Measurements from ENCODE around the gene RECK.
"Not testable (repeated sequence)": the region's sequence is repeated elsewhere in the genome, so short reads cannot be mapped to it uniquely, and the experiment has no call there.

RECK gene

DNA sequence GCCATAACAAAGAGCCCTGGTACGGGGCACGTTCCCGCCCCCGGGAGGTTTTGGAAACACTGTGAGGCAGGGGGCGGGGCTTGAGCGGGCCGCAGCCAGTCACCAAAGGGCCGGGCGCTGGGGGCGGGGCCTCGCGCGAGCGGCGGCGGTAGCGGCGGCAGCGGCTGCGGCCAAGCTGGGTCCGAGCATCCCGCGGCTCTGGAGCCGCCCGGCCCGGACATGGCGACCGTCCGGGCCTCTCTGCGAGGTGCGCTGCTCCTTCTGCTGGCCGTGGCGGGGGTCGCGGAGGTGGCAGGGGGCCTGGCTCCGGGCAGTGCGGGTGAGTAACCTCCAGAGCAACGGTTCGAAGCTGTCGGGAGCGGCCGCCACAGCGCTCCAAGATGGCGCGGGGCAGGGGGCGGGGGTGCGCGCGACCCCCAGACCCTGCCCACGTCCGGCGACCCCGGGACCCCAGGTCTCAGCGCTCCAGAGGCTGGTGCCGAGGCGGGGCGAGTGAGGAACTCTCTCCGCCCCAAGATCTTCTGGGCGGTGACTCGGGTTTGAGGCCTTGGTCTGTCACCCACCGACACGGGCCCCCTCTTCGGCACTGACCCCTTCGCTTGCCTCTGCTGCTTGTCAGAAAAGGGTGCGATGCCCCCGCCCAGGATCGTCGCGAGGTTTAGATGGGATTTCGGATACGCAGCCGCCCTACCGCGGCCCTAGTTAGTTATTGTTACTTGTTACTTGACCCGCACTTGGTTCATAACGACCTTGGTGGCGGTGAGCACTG lies at the start of gene RECK:
Gene RECK, plus strand, starts transcription at position 134 of the 769 bp plus-strand sequence. Its CDS starts 86 bp downstream, at position 220.
- Mint-ChIP-seq H3K27ac (peak within 1 kb of the TSS; percentile 79), H3K9me3 (no peaks in the 10 kb centered on the region), H3K4me1 (peaks cover 29% of the 10 kb centered on the region), H3K36me3 (no peaks in the 10 kb centered on the region), H3K4me3 (peak within 1 kb of the TSS; percentile 81)
- ATAC-seq = peak; percentile 96
- DNase-seq (ENCODE audit: low spot score in 2 of 2) = peak; percentile 83 to 91

GRCh38 chr9:35990155-35990554 lies 46.6 kb upstream of the RECK start:
- Mint-ChIP-seq H3K4me3 (no peak overlapping the region), H3K27ac (no peak overlapping the region), H3K4me1 (no peaks in the 10 kb centered on the region), H3K9me3 (no peaks in the 10 kb centered on the region), H3K36me3 (no peaks in the 10 kb centered on the region)
- no peak for DNase-seq (ENCODE audit: low spot score in 2 of 2)
- no peak for ATAC-seq

DNA sequence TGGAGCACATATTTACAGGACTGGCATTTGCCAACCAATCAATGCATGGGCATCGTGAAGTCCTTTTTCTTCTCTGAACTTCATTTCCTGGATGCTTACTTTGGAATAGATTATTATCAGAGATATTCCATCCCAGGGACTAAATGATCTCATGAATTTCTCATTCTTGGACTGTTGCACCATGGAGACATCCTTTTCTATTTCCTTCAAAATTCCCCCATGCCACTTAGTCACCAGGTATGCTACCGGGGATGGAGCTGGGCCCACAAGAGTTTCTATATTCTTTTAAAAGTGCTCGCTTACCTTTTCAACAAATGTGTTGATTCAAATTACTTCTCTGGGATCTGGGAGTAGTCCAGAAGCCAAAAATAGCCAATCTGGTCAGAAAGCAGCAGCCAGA lies 43.6 kb upstream of the RECK start:
- H3K4me3 Mint-ChIP-seq; H3K4me1 Mint-ChIP-seq; H3K9me3 Mint-ChIP-seq; H3K36me3 Mint-ChIP-seq; ATAC-seq; H3K27ac Mint-ChIP-seq; DNase-seq (ENCODE audit: low spot score in 2 of 2): not testable (repeated sequence)

GRCh38 chr9:35993976-35994720 lies 42.6 kb upstream of the RECK start:
- ATAC-seq (no peak), DNase-seq (ENCODE audit: low spot score in 2 of 2) (no peak)
- Mint-ChIP-seq H3K4me1 (no peaks in the 10 kb centered on the region), H3K27ac (no peak overlapping the region), H3K36me3 (no peaks in the 10 kb centered on the region), H3K9me3 (peaks cover 6% of the 10 kb centered on the region), H3K4me3 (no peak overlapping the region)

- peaks cover 6% of the 10 kb centered on the region for H3K9me3 Mint-ChIP-seq
- H3K4me1 Mint-ChIP-seq = no peaks in the 10 kb centered on the region
- ATAC-seq = no peak
- H3K4me3 Mint-ChIP-seq = no peak overlapping the region
- H3K36me3 Mint-ChIP-seq = no peaks in the 10 kb centered on the region
- no peak for DNase-seq (ENCODE audit: low spot score in 2 of 2)
- H3K27ac Mint-ChIP-seq = no peak overlapping the region
Measured at GRCh38 chr9:35994959-35995358, 41.8 kb upstream of the RECK start.

GRCh38 chr9:35996358-35996970 lies 40.2 kb upstream of the RECK start:
- DNase-seq (ENCODE audit: low spot score in 2 of 2) = no peak
- H3K9me3 Mint-ChIP-seq = peaks cover 6% of the 10 kb centered on the region
- ATAC-seq = peak; percentile 40
- no peak overlapping the region for H3K4me3 Mint-ChIP-seq
- H3K36me3 Mint-ChIP-seq = no peaks in the 10 kb centered on the region
- H3K4me1 Mint-ChIP-seq = no peaks in the 10 kb centered on the region
- H3K27ac Mint-ChIP-seq = no peak overlapping the region

DNA sequence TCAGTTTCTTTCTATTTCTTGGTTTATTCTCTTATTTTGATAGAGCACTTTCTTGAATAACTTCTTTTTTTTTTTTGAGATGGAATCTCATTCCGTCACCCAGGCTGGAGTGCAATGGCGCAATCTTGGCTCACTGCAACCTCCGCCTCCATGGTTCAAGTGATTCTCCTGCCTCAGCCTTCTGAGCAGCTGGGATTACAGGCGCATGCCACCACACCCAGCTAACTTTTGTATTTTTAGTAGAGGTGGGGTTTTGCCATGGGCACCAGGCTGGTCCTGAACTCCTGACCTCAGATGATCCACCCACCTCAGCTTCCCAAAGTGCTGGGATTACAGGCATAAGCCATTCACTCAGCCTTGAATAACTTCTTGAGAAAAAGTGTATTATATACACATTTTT lies 39.7 kb upstream of the RECK start:
- not testable (repeated sequence) for DNase-seq (ENCODE audit: low spot score in 2 of 2); H3K4me1 Mint-ChIP-seq; H3K36me3 Mint-ChIP-seq; H3K27ac Mint-ChIP-seq; H3K4me3 Mint-ChIP-seq; ATAC-seq; H3K9me3 Mint-ChIP-seq

DNA sequence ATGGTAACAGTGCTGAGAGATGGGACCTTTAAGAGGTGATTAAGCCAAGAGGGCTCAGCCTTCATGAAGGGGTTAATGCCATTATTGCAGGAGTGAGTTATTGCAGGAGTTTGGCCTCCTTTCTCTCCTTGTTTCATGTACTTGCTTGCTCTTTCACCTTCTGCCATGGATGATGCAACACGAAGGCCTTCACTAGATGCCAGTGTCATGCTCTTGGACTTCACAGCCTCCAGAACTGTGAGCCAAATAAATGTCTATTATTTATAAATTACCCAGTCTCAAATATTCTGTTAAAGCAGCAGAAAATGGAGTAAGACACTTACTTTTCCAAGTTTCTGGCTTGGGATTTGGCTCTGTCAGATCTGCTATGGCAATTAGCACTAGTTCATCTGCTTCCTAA lies 38.4 kb upstream of the RECK start:
- no peak for ATAC-seq
- no peak for DNase-seq (ENCODE audit: low spot score in 2 of 2)
- Mint-ChIP-seq H3K27ac (no peak overlapping the region), H3K36me3 (no peaks in the 10 kb centered on the region), H3K4me3 (no peak overlapping the region), H3K9me3 (peaks cover 6% of the 10 kb centered on the region), H3K4me1 (no peaks in the 10 kb centered on the region)

DNA sequence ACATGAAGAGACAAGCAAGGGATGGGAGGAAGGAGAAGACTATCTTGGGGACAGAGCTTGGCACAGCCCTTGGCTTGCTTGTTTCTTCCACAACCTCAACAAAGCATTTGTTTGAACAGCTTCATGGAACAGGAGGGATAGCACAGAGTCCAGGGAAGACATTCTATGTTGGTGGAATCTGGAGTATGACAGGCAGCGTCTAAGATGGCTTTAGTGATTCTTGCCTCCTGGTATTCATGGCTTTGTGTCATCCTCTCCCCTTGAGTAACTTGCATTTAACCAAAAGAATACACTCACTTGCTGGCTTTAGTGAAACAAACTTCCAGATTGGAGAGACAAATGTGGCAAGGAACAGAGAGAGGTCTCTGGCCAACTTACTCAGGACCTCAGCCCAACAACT lies 30.8 kb upstream of the RECK start:
- Mint-ChIP-seq H3K4me3 (no peak overlapping the region), H3K9me3 (no peaks in the 10 kb centered on the region), H3K4me1 (peaks cover 23% of the 10 kb centered on the region), H3K27ac (no peak overlapping the region), H3K36me3 (no peaks in the 10 kb centered on the region)
- DNase-seq (ENCODE audit: low spot score in 2 of 2) (no peak), ATAC-seq (no peak)

DNA sequence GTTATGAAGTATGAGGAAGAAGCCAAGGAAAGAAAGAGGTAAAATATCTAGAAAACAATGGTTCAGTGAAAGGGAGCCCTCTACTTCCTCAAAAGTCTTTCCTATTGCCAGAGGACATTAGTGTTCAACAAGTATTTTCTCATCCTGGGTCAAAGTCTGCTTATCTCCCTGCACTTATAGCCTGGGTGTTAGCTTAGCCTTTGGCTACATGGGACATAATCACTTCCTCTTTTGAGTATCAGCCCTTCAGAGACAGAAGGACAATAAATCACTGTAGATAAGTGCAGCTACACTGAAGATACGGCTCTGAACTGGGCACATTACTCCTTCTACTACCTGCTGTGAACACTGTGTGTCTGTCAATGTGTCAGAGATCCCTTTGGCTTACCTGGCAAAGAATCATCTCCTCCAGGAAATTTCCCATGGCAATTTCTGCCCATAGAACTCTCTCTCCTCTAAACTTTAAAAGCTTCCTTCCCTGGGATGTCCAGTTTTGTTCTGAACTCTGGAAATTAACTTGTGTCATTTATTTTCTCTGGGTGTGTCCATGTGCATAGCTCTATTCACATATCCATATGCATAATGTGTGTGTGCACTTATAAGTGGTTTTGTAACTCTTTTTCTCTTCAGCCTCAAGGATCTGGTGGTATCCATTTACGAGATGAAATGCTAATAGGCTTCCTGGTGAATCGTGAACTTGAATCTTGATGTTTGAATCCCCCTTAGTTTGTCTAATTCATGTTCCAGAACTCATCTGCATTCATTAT lies 30.0 kb upstream of the RECK start:
- Mint-ChIP-seq H3K27ac (no peak overlapping the region), H3K4me1 (peaks cover 23% of the 10 kb centered on the region), H3K36me3 (no peaks in the 10 kb centered on the region), H3K4me3 (no peak overlapping the region), H3K9me3 (no peaks in the 10 kb centered on the region)
- DNase-seq (ENCODE audit: low spot score in 2 of 2) (no peak), ATAC-seq (no peak)

DNA sequence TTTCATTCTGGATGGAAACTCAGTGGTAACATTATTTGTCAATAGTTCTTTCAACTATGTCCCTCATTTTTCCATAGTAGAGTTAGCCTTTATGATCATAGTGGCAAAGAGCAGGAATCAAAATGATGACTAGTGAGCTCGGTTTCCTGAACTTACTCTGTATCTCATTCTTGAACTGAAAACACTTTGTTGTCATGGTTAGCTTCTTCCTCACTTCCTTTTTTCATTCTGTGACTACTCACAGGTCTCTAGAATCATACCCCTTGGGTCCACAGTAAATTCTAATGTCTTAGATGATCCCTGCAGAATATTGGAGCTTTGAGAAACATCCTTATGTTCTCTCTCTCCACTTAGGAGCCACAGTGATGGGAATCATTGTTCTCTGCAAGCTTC lies 29.4 kb upstream of the RECK start:
- H3K36me3 Mint-ChIP-seq = no peaks in the 10 kb centered on the region
- no peak overlapping the region for H3K4me3 Mint-ChIP-seq
- no peak for DNase-seq (ENCODE audit: low spot score in 2 of 2)
- no peaks in the 10 kb centered on the region for H3K9me3 Mint-ChIP-seq
- ATAC-seq = peak; percentile 83
- peaks cover 23% of the 10 kb centered on the region for H3K4me1 Mint-ChIP-seq
- H3K27ac Mint-ChIP-seq = no peak overlapping the region

DNA sequence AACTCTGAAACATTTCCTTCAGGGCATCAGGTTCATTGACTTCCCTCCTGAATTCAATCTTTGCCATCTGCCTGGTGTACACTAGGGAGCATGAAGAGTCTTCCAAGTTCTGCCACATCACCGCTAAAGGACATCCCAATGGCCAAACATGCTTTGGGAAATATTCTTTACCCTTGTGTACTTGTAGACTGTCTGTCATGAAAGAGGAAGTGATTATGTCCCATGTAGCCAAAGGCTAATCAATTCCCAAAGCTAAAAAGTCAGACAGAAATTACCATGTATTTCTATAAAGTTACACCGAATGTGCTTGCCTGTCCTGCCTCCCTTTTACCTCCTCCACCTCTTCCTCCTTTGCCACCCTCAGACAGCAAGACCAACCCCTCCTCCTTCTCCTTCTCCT lies 28.9 kb upstream of the RECK start:
- Mint-ChIP-seq H3K27ac (no peak overlapping the region), H3K4me1 (peaks cover 23% of the 10 kb centered on the region), H3K9me3 (no peaks in the 10 kb centered on the region), H3K4me3 (no peak overlapping the region), H3K36me3 (no peaks in the 10 kb centered on the region)
- DNase-seq (ENCODE audit: low spot score in 2 of 2) = no peak
- ATAC-seq = no peak

GRCh38 chr9:36008774-36009300 lies 27.9 kb upstream of the RECK start:
- Mint-ChIP-seq H3K9me3 (no peaks in the 10 kb centered on the region), H3K36me3 (no peaks in the 10 kb centered on the region), H3K27ac (no peak overlapping the region), H3K4me1 (peaks cover 23% of the 10 kb centered on the region), H3K4me3 (no peak overlapping the region)
- peak; percentile 60 to 79 for DNase-seq (ENCODE audit: low spot score in 2 of 2)
- ATAC-seq = peak; percentile 86

DNA sequence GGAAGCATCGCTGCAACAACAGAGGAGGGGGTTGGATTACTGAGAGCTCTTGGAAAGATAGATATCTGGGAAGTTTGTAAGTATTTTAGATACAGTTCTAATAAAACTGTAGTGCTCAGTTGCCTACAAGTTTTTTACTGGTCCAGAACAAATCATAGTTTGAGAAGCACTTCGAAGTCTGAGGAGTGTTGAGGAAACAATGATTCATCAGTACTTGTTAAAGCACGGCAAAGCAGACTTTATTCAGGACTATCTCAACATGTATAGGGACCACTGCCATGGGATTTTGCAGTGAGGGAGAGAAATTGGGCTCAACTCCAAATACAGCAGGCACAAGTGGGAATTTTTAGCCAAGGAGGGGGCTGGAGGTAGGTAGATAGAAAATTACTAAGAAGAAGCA lies 25.3 kb upstream of the RECK start:
- ATAC-seq = no peak
- Mint-ChIP-seq H3K4me1 (peaks cover 23% of the 10 kb centered on the region), H3K27ac (peak overlapping the region; percentile 17), H3K4me3 (no peak overlapping the region), H3K36me3 (no peaks in the 10 kb centered on the region), H3K9me3 (no peaks in the 10 kb centered on the region)
- no peak for DNase-seq (ENCODE audit: low spot score in 2 of 2)

GRCh38 chr9:36017278-36017677 lies 19.4 kb upstream of the RECK start:
- no peak overlapping the region for H3K27ac Mint-ChIP-seq

More at GRCh38 chr9:36017278-36017677, 19.4 kb upstream of the RECK start:
- Mint-ChIP-seq H3K4me3 (no peak overlapping the region), H3K4me1 (no peaks in the 10 kb centered on the region), H3K36me3 (no peaks in the 10 kb centered on the region), H3K9me3 (no peaks in the 10 kb centered on the region)
- DNase-seq (ENCODE audit: low spot score in 2 of 2) (no peak), ATAC-seq (no peak)

All from stimulated activated effector memory CD8-positive, alpha-beta T cell treated with anti-CD3 and anti-CD28 coated beads, Interleukin-12 subunit alpha, Interleukin-12 subunit beta, amount 100 ng/mL, for 72 hours (primary cell).